ENCODE measurements around the gene HNRNPH1. TPM values are rescaled to one million over a fixed set of nuclear protein-coding genes. Genes with fewer than 3 reads are reported as not detected.
"Not testable (repeated sequence)": the region's sequence is repeated elsewhere in the genome, so short reads cannot be mapped to it uniquely, and the experiment has no call there.

The HNRNPH1 gene
- total and polyA plus RNA-seq, 2 of the 13 experiments (the other 11 are each of a cell fraction or from before 2014, with no cell fraction given) = 382 to 1,064 TPM

DNA sequence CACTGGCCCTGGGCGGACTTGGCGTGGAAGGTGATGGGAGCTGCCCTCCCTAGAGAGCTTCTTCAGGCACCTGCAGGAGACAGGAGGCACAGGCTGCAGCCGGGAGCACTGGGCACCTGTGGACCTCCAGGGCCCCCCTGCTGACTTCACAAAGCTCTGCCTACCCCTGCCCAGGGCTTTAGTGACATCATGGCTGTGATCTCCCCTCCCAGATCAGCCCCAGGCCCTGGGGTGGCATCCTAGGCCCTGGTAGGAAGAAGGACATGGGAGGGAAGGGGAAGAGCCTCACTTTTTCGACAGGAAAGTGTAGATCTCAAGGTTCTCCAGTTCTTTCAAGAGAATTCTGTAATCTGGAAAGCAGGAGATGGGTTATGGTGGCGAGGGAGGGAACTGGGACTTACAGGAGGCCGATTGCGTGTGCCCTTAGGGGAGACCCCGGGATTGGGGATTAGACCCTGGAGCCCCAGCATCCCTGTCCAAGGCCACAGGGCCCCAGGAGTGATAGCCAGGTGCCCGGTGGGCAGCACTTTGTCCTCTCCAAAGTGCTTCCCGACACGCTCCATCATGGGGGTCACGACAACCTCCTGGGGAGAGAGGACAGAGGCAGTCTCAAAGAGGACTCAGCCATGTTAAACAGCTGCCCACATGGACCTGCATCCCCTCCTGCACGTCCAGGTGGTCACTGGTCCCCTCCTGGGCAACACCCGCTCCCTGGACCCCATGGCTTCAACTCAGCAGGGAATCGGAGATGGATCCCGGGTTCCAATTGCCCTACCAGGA, 19.9 kb upstream of the HNRNPH1 start:
- H3K27ac ChIP-seq (ENCODE audit: extremely low read length, insufficient read depth, low read length); H3K4me3 ChIP-seq (replicated peaks in 1 of 3; ENCODE audit: insufficient read depth in 1 of 3, low read depth in 2 of 3, low read length in 3 of 3); intact Hi-C loops (cut with micrococcal nuclease; ENCODE audit: unreplicated experiment); H3K36me3 ChIP-seq (replicated peaks in 1 of 2; ENCODE audit: control insufficient read depth in 1 of 2, insufficient read depth in 2 of 2, low read length in 2 of 2); H3K4me1 ChIP-seq (ENCODE audit: insufficient read depth, low read length); H3K9me3 ChIP-seq (ENCODE audit: low read length); in situ Hi-C loops (cut with HindIII; ENCODE audit: extremely low pct_ligation_motif_present, low pct_unique_long_range_greater_than_20kb); DNase-seq (ENCODE audit: low spot score); H3K79me2 ChIP-seq (ENCODE audit: insufficient read depth, low read length); H4K20me1 ChIP-seq (ENCODE audit: insufficient read depth, low read length); H3K9ac ChIP-seq (ENCODE audit: insufficient read depth, low read depth, low read length); H2AFZ ChIP-seq (ENCODE audit: low read length); H3K4me2 ChIP-seq (ENCODE audit: low read depth, low read length); BruUV-seq (replicated peaks); CTCF ChIA-PET (ENCODE audit: low intra/inter-chr PET ratio, low total read pairs); FAIRE-seq: not testable (repeated sequence)
- ATAC-seq = peak; percentile 16; the same call in 1 of the 3 replicates
- 31% methylated on average over 8 of the region's 16 CpGs for WGBS (ENCODE audit: low lambda C conversion rate)
- H3K27me3 ChIP-seq (ENCODE audit: control insufficient read depth in 1 of 2, insufficient read depth in 2 of 2, low read length in 2 of 2) = peaks cover 8 to 17% of the 10 kb centered on the region in 2 experiments; a peak in 4 of 5 replicates
- POLR2A ChIA-PET = interaction anchor here (2.1 kb wide), 1 partner anchor 20 kb away, joined by 7 read pairs; the partner anchor contains the start of gene HNRNPH1

GRCh38 chr5:179642626-179643025, 19.2 kb upstream of the HNRNPH1 start:
- DNase-seq (ENCODE audit: low spot score); H3K4me1 ChIP-seq (ENCODE audit: insufficient read depth, low read length); H3K27ac ChIP-seq (ENCODE audit: extremely low read length, insufficient read depth, low read length); H3K4me3 ChIP-seq (replicated peaks in 1 of 3; ENCODE audit: insufficient read depth in 1 of 3, low read depth in 2 of 3, low read length in 3 of 3); ATAC-seq; H4K20me1 ChIP-seq (ENCODE audit: insufficient read depth, low read length); BruUV-seq (replicated peaks); CTCF ChIA-PET (ENCODE audit: low intra/inter-chr PET ratio, low total read pairs); H2AFZ ChIP-seq (ENCODE audit: low read length); in situ Hi-C loops (cut with HindIII; ENCODE audit: extremely low pct_ligation_motif_present, low pct_unique_long_range_greater_than_20kb); intact Hi-C loops (cut with micrococcal nuclease; ENCODE audit: unreplicated experiment); H3K36me3 ChIP-seq (replicated peaks in 1 of 2; ENCODE audit: control insufficient read depth in 1 of 2, insufficient read depth in 2 of 2, low read length in 2 of 2); FAIRE-seq; H3K9ac ChIP-seq (ENCODE audit: insufficient read depth, low read depth, low read length); H3K79me2 ChIP-seq (ENCODE audit: insufficient read depth, low read length); H3K9me3 ChIP-seq (ENCODE audit: low read length); H3K4me2 ChIP-seq (ENCODE audit: low read depth, low read length): not testable (repeated sequence)
- H3K27me3 ChIP-seq (ENCODE audit: control insufficient read depth in 1 of 2, insufficient read depth in 2 of 2, low read length in 2 of 2) = peaks cover 7 to 13% of the 10 kb centered on the region in 2 experiments; a peak in 4 of 5 replicates
- WGBS (ENCODE audit: low lambda C conversion rate) = 44% methylated on average over 10 of the region's 17 CpGs
- POLR2A ChIA-PET = interaction anchor here (2.1 kb wide), 1 partner anchor 19 kb away, joined by 7 read pairs; the partner anchor contains the start of gene HNRNPH1

- no CpG with 5 or more reads among the region's 4 CpGs for WGBS (ENCODE audit: low lambda C conversion rate)
- ATAC-seq; DNase-seq (ENCODE audit: low spot score); intact Hi-C loops (cut with micrococcal nuclease; ENCODE audit: unreplicated experiment); H3K79me2 ChIP-seq (ENCODE audit: insufficient read depth, low read length); H2AFZ ChIP-seq (ENCODE audit: low read length); H3K27ac ChIP-seq (ENCODE audit: extremely low read length, insufficient read depth, low read length); H3K36me3 ChIP-seq (replicated peaks in 1 of 2; ENCODE audit: control insufficient read depth in 1 of 2, insufficient read depth in 2 of 2, low read length in 2 of 2); H3K9ac ChIP-seq (ENCODE audit: insufficient read depth, low read depth, low read length); H4K20me1 ChIP-seq (ENCODE audit: insufficient read depth, low read length); H3K4me1 ChIP-seq (ENCODE audit: insufficient read depth, low read length); in situ Hi-C loops (cut with HindIII; ENCODE audit: extremely low pct_ligation_motif_present, low pct_unique_long_range_greater_than_20kb); BruUV-seq (replicated peaks); H3K4me2 ChIP-seq (ENCODE audit: low read depth, low read length); POLR2A ChIA-PET; CTCF ChIA-PET (ENCODE audit: low intra/inter-chr PET ratio, low total read pairs); FAIRE-seq; H3K4me3 ChIP-seq (replicated peaks in 1 of 3; ENCODE audit: insufficient read depth in 1 of 3, low read depth in 2 of 3, low read length in 3 of 3); H3K9me3 ChIP-seq (ENCODE audit: low read length): not testable (repeated sequence)
- H3K27me3 ChIP-seq (ENCODE audit: control insufficient read depth in 1 of 2, insufficient read depth in 2 of 2, low read length in 2 of 2) = peaks cover 5 to 13% of the 10 kb centered on the region in 2 experiments; a peak in 4 of 5 replicates
Measured at GRCh38 chr5:179641745-179642144, 18.3 kb upstream of the HNRNPH1 start.

DNA sequence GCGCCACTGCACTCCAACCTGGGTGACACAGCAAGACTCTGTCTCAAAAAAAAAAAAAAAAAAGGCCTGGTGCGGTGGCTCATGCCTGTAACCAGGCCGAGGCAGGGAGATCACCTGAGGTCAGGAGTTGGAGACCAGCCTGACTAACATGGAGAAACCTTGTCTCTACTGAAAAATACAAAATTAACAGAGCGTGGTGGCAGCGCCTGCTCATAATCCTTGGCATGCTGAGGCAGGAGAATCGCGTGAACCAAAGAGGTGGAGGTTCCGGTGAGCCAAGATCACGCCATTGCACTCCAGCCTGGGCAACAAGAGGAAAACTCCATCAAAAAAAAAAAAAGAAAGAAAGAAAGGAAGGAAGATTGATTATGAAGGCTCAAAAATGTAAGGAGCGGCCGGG, 15.8 kb upstream of the HNRNPH1 start:
- H3K36me3 ChIP-seq (replicated peaks in 1 of 2; ENCODE audit: control insufficient read depth in 1 of 2, insufficient read depth in 2 of 2, low read length in 2 of 2); H2AFZ ChIP-seq (ENCODE audit: low read length); FAIRE-seq; CTCF ChIA-PET (ENCODE audit: low intra/inter-chr PET ratio, low total read pairs); DNase-seq (ENCODE audit: low spot score); H3K9me3 ChIP-seq (ENCODE audit: low read length); H3K79me2 ChIP-seq (ENCODE audit: insufficient read depth, low read length); BruUV-seq (replicated peaks); H3K4me2 ChIP-seq (ENCODE audit: low read depth, low read length); H3K4me1 ChIP-seq (ENCODE audit: insufficient read depth, low read length); H3K9ac ChIP-seq (ENCODE audit: insufficient read depth, low read depth, low read length); H4K20me1 ChIP-seq (ENCODE audit: insufficient read depth, low read length); H3K27ac ChIP-seq (ENCODE audit: extremely low read length, insufficient read depth, low read length); ATAC-seq; H3K4me3 ChIP-seq (replicated peaks in 1 of 3; ENCODE audit: insufficient read depth in 1 of 3, low read depth in 2 of 3, low read length in 3 of 3); in situ Hi-C loops (cut with HindIII; ENCODE audit: extremely low pct_ligation_motif_present, low pct_unique_long_range_greater_than_20kb); H3K27me3 ChIP-seq (ENCODE audit: control insufficient read depth in 1 of 2, insufficient read depth in 2 of 2, low read length in 2 of 2); intact Hi-C loops (cut with micrococcal nuclease; ENCODE audit: unreplicated experiment): not testable (repeated sequence)
- POLR2A ChIA-PET = interaction anchor here (2.8 kb wide), 1 partner anchor 16 kb away, joined by 8 read pairs; the partner anchor contains the start of gene HNRNPH1
- WGBS (ENCODE audit: low lambda C conversion rate) = 76% methylated on average over 11 of the region's 11 CpGs

Measured in HepG2 (cell line).